ENCODE measurements around the gene DNAAF9. TPM values are rescaled to one million over a fixed set of nuclear protein-coding genes. Genes with fewer than 3 reads are reported as not detected.
"Not testable (repeated sequence)": the region's sequence is repeated elsewhere in the genome, so short reads cannot be mapped to it uniquely, and the experiment has no call there.

Gene DNAAF9
- total RNA-seq, 4 donors from 2014 or later: 28.8 to 35.3 (median 32.0) TPM

DNA sequence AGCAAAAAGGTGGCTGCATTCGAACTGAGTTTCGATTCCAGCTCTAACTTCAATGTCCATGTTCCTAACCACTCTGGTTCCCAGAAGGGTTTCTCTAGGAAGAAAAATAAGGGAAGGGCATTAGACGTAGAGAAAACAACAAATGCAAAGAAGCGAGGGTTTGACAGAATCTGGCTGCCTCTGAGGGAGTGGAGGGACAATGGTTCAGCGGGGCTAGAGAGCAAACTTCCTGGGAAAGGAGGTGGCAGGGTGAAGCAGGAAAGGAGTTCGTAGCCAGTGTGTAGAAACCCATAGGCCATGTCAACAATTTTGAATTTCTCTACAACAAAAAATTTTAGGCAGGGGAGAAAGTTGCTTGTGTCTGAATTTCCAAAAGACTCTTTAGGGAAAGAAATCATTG is 14.5 kb upstream of the DNAAF9 start:
- H3K36me3 ChIP-seq: no peaks in the 10 kb centered on the region
- H3K4me3 ChIP-seq: no peak overlapping the region
- 67 to 69% methylated on average over 6 of the region's 6 CpGs for WGBS, 2 donors
- no peaks in the 10 kb centered on the region for H3K9me3 ChIP-seq
- H3K27me3 ChIP-seq: no peaks in the 10 kb centered on the region
- H3K4me1 ChIP-seq: no peaks in the 10 kb centered on the region
- TF ChIP-seq, protein P1, sequence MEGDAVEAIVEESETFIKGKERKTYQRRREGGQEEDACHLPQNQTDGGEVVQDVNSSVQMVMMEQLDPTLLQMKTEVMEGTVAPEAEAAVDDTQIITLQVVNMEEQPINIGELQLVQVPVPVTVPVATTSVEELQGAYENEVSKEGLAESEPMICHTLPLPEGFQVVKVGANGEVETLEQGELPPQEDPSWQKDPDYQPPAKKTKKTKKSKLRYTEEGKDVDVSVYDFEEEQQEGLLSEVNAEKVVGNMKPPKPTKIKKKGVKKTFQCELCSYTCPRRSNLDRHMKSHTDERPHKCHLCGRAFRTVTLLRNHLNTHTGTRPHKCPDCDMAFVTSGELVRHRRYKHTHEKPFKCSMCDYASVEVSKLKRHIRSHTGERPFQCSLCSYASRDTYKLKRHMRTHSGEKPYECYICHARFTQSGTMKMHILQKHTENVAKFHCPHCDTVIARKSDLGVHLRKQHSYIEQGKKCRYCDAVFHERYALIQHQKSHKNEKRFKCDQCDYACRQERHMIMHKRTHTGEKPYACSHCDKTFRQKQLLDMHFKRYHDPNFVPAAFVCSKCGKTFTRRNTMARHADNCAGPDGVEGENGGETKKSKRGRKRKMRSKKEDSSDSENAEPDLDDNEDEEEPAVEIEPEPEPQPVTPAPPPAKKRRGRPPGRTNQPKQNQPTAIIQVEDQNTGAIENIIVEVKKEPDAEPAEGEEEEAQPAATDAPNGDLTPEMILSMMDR (IDR thresholded peaks at IDR 0.05): no peak
- TF ChIP-seq POLR2A (IDR thresholded peaks at IDR 0.05) (no peak), EP300 (IDR thresholded peaks at IDR 0.05) (no peak)
- DNase-seq (ENCODE audit: low spot score in 2 of 2): no peak
- no peak overlapping the region for H3K27ac ChIP-seq

DNA sequence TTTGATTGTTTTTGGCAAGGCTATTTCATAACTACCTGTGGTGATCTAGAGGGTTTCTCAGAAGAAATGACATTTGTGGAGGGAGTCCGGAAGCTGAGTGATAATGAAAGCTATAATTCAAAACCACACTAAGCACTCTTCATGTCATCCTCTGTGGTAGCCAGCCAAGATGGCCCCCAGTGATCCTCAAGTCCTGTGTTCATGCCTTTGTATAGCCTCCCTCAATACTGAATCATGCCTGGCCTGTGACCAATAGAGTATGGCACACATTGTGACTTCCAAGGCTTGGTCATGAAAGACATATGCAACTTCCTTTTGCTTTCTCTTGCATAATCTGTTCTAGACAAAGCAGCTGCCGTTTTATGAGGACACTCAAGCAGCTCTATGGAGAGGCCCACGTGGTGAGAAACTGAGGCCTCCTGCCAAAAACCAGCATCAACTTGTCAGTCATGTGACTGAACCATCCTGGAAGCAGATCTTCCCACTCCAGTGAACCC is 12.8 kb upstream of the DNAAF9 start:
- Histone ChIP-seq H3K4me3 (no peak overlapping the region), H3K4me1 (no peaks in the 10 kb centered on the region), H3K27me3 (no peaks in the 10 kb centered on the region), H3K9me3 (no peaks in the 10 kb centered on the region), H3K36me3 (no peaks in the 10 kb centered on the region), H3K27ac (peak overlapping the region in 2 of 4 donors; percentile 44 to 54)
- peak in 1 of 2 donors; percentile 38 for DNase-seq (ENCODE audit: low spot score in 2 of 2)
- WGBS, 2 donors: 48 to 59% methylated on average over 3 of the region's 3 CpGs
- TF ChIP-seq, protein P1 (IDR thresholded peaks at IDR 0.05): no peak
- peak in 1 of 2 donors; percentile 85 for TF ChIP-seq EP300 (IDR thresholded peaks at IDR 0.05)
- no peak for TF ChIP-seq POLR2A (IDR thresholded peaks at IDR 0.05)

DNA sequence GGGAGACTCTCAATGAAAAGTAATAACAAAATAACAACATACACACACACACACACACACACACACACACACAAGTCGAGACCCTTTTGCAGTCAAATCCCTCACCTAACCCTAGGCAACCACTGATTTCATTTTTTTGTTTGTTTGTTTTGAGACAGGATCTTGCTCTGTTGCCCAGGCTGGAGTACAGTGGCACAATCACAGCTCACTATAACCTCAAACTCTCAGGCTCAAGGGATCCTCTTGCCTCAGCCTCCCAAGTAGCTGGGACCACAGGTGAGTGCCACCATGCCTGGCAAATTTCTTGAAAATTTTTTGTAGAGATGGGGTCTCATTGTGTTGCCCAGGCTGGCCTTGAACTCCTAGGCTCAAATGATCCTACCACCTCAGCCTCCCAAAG is 10.7 kb upstream of the DNAAF9 start:
- not testable (repeated sequence) for DNase-seq (ENCODE audit: low spot score in 2 of 2); H3K4me3 ChIP-seq; H3K27me3 ChIP-seq; H3K36me3 ChIP-seq; H3K4me1 ChIP-seq; H3K27ac ChIP-seq; H3K9me3 ChIP-seq
- WGBS, 2 donors: 70 to 74% methylated on average over 1 of the region's 1 CpG

DNA sequence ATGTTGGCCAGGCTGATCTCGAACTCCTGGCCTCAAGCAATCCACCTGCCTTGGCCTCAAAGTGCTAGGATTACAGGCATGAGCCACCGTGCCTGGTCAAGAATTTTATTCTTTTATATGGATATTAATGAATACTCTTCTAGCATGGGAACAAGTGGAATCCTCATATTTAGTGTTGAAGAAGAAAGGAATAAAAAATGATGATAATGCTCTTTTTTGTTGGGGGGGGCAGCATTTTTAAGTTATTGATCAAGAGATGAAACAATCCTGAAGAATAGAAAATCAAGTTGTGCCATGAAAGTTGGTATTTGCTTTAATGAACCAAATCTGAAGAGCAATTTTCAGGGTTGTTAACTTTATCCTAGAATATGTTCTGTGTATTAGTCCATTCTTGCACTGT is 6.7 kb upstream of the DNAAF9 start:
- no peak for DNase-seq (ENCODE audit: low spot score in 2 of 2)
- Histone ChIP-seq H3K27ac (no peak overlapping the region), H3K27me3 (no peaks in the 10 kb centered on the region), H3K4me3 (no peak overlapping the region), H3K4me1 (peaks cover 0 to 2% (median under 1%) of the 10 kb centered on the region in 4 donors), H3K9me3 (no peaks in the 10 kb centered on the region), H3K36me3 (no peaks in the 10 kb centered on the region)
- TF ChIP-seq, protein P1 (IDR thresholded peaks at IDR 0.05): no peak
- TF ChIP-seq EP300 (IDR thresholded peaks at IDR 0.05): no peak
- TF ChIP-seq POLR2A (IDR thresholded peaks at IDR 0.05): no peak
- WGBS, 2 donors: 80 to 89% methylated on average over 2 of the region's 2 CpGs

DNA sequence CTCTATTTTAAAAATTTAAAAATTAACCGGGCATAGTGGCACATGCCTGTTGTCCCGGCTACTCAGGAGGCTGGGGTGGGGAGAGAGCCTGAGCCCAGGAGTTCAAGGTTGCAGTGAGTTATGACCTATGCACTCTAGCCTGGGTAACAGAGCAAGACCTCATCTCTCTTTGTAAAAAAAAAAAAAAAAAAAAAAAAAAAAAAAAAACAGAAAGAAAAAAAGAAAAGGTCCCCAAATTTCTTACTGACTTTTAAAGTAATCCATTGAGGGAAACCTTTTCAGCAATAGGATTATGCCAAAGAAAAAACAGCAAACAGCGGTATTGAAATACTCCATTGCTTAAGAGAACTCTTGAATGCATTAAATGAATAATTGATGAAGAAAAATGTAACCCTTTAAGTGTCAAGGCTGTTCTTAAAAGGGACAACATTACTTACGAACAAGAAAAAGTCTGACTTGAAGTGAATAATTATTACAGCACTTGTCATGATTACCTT is 6.0 kb upstream of the DNAAF9 start:
- Histone ChIP-seq H3K27me3 (no peaks in the 10 kb centered on the region), H3K4me1 (peaks cover 0 to 5% (median 2%) of the 10 kb centered on the region in 4 donors), H3K36me3 (no peaks in the 10 kb centered on the region), H3K9me3 (no peaks in the 10 kb centered on the region), H3K27ac (no peak overlapping the region), H3K4me3 (no peak overlapping the region)
- 72 to 75% methylated on average over 4 of the region's 4 CpGs for WGBS, 2 donors
- no peak for DNase-seq (ENCODE audit: low spot score in 2 of 2)
- no peak for TF ChIP-seq EP300 (IDR thresholded peaks at IDR 0.05)
- TF ChIP-seq, protein P1 (IDR thresholded peaks at IDR 0.05): no peak
- no peak for TF ChIP-seq POLR2A (IDR thresholded peaks at IDR 0.05)
